Adrenal gland (tissue), 12 donors: ENCODE data around the gene TXNDC17. TPM values are rescaled to one million over a fixed set of nuclear protein-coding genes. Genes with fewer than 3 reads are reported as not detected.

Experiments used
- DNase-seq, 7 donors: peaks; one replicate each; pipeline ENCODE4 v3.0.0-alpha.2; 2019 to 2020
- H3K27ac ChIP-seq, 5 donors: fragments of 200-600 bp; sonication (generic) in 4 of 5; 1 replicate in 3 of 5; 2 replicates in 2 of 5; pipeline versions ENCODE4 v1.5.1 to v1.8.0; 2016 to 2020; ENCODE audit warnings: mild to moderate bottlenecking in 1 of 5
- H3K27me3 ChIP-seq: fragments of 200-600 bp; 2 replicates; pipeline ENCODE4 v1.8.0; 2021
- H3K36me3 ChIP-seq, 2 donors: fragments of 200-600 bp; replicated peaks in 1 of 2; 1 replicate in 1 of 2; 2 replicates in 1 of 2; pipeline versions ENCODE4 v1.5.1 to v1.8.0; 2018 to 2022
- H3K4me1 ChIP-seq, 2 donors: fragments of 200-600 bp; replicated peaks in 1 of 2; 1 replicate in 1 of 2; 2 replicates in 1 of 2; pipeline versions ENCODE4 v1.5.1 to v1.8.0; 2018 to 2021
- H3K4me3 ChIP-seq, 4 donors: fragments of 200-600 bp; sonication (generic) in 3 of 4; one replicate each; pipeline ENCODE4 v1.5.1; 2016 to 2018
- H3K9me3 ChIP-seq, 3 donors: fragments of 200-600 bp; sonication (generic) in 1 of 3; replicated peaks in 1 of 3; 1 replicate in 2 of 3; 2 replicates in 1 of 3; pipeline versions ENCODE4 v1.5.1 to v1.8.0; 2016 to 2021
- POLR2A ChIP-seq, 2 donors: fragments of 450-650 bp; IDR thresholded peaks; one replicate each; pipeline ENCODE4 v1.6.1; 2017; ENCODE audit warnings: antibody characterized with exemption in 2 of 2, mild to moderate bottlenecking in 2 of 2, moderate library complexity in 1 of 2
- WGBS, 4 donors: extraction: QIAGEN DNeasy Blood & Tissue Kit in 2 of 4; methylation state at CpG; one replicate each; pipeline versions ENCODE4 v1.1.5 to v1.1.7; 2013 to 2017; 5-methylcytosine and 5-hydroxymethylcytosine counted together
- intact Hi-C, 2 donors: fragments of 100-400 bp; cut with DNase I; formaldehyde crosslinking; loops; one replicate each; pipeline versions ENCODE4 v1.14.1 to v1.15.0; 2022 to 2023
- polyA plus RNA-seq, 3 donors: library from polyadenylated mRNA; stranded (reverse); fragments of 200-250 nt in 2 of 3; fragments of 350-450 nt in 1 of 3; fragmentation: Illumina TruSeq in 1 of 3; extraction: RNeasy Lipid Tissue Mini Kit (QIAGEN cat#74804) in 1 of 3; gene quantifications; one replicate each; pipeline ENCODE4 v1.2.3, GENCODE V29; 2013 to 2014
- total RNA-seq, 9 donors: library from RNA; depleted of rRNA in 4 of 9; stranded (reverse); fragments of >200 nt in 4 of 9; fragments of 120-200 nt in 1 of 9; fragmentation: NEBNext Ultra II Directional in 1 of 9; extraction: Animal tissue kit (Norgen Biotek cat#: 25700) in 1 of 9; gene quantifications; one replicate each; pipeline versions ENCODE4 v1.1.0 to v1.2.4, GENCODE V29; 2013 to 2023
- TF ChIP-seq, protein P1 (sequence below), 6 experiments: fragments of 450-650 bp in 4 of 6; fragments of 200-600 bp in 2 of 6; sonication (generic) in 1 of 6; IDR thresholded peaks; 1 replicate in 5 of 6; 2 replicates in 1 of 6; pipeline versions ENCODE4 v1.5.1 to v1.8.0; 2016 to 2021; ENCODE audit warnings: antibody characterized with exemption in 6 of 6, mild to moderate bottlenecking in 2 of 6, moderate library complexity in 1 of 6
- donor health status: healthy with polysubstance abuse.
- donor health status: Bipolar disorder and iron deficiency.
- donor health status: DM: yes; HTN: yes; CAD: no.
- donor health status: DM: no; HTN: no; CAD: no.
- donor health status: DM: no; HTN: no; CAD: no.
- donor health status: DM: yes; HTN: yes; CAD: no.

TXNDC17 gene
- total and polyA plus RNA-seq, 12 donors: 64.6 to 224 (median 132) TPM

DNA sequence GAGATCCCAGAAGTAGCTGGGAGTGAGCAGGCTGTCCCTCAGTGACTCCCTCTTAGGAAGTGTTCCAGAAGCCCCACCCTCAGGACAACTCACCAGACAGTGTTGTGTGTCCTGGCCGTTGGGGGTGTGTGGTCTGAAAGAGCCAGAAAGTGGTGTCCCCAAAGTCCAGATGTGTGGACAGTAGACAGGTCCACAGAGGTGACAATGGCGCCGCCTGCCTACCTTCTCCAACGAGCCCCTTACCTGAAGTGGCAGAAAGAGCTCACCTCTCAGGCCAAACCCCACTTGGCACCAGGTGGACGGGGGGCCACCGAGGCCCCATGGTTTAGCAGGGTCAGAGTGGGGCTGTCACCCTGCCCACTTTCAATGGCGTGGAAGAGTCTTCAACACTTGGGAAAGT lies 30.6 kb downstream of the TXNDC17 start:
- intact Hi-C loops: no loop called here
- 80 to 87% (median 85%) methylated on average over 3 to 7 of the region's 7 CpGs for WGBS, 4 donors
- Histone ChIP-seq H3K36me3 (no peaks in the 10 kb centered on the region), H3K27ac (no peak overlapping the region), H3K4me1 (no peaks in the 10 kb centered on the region), H3K9me3 (no peaks in the 10 kb centered on the region), H3K4me3 (no peak overlapping the region), H3K27me3 (no peaks in the 10 kb centered on the region)
- DNase-seq: no peak
- TF ChIP-seq POLR2A (IDR thresholded peaks at IDR 0.05): no peak
- TF ChIP-seq, protein P1, sequence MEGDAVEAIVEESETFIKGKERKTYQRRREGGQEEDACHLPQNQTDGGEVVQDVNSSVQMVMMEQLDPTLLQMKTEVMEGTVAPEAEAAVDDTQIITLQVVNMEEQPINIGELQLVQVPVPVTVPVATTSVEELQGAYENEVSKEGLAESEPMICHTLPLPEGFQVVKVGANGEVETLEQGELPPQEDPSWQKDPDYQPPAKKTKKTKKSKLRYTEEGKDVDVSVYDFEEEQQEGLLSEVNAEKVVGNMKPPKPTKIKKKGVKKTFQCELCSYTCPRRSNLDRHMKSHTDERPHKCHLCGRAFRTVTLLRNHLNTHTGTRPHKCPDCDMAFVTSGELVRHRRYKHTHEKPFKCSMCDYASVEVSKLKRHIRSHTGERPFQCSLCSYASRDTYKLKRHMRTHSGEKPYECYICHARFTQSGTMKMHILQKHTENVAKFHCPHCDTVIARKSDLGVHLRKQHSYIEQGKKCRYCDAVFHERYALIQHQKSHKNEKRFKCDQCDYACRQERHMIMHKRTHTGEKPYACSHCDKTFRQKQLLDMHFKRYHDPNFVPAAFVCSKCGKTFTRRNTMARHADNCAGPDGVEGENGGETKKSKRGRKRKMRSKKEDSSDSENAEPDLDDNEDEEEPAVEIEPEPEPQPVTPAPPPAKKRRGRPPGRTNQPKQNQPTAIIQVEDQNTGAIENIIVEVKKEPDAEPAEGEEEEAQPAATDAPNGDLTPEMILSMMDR (IDR thresholded peaks at IDR 0.05): no peak

DNA sequence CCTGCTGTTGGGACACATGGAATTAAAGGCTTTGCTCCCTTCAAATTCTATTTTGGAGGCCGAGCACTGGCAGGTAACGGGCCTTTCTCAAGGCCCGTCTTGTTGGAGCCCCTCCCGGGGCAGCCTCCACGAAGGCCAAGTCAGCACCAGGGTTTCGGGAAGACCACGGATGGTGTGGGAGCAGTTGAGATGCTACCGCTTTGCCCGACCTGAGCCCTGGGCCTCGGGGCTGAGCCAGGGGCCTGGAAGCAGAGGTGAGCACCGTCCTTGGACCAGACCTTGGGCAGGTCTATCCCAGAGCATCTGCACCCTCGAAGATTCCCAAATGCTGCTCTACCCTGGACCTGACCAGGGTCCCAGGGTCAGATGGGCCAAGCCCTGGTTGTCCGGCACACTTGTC lies 33.7 kb downstream of the TXNDC17 start:
- Histone ChIP-seq H3K4me3 (no peak overlapping the region), H3K36me3 (no peaks in the 10 kb centered on the region), H3K9me3 (no peaks in the 10 kb centered on the region), H3K4me1 (no peaks in the 10 kb centered on the region), H3K27me3 (peaks cover 18% of the 10 kb centered on the region), H3K27ac (no peak overlapping the region)
- WGBS, 4 donors: 85 to 93% (median 89%) methylated on average over 9 to 13 of the region's 13 CpGs
- no peak for DNase-seq
- intact Hi-C loops: no loop called here
- TF ChIP-seq POLR2A (IDR thresholded peaks at IDR 0.05): no peak
- TF ChIP-seq, protein P1 (IDR thresholded peaks at IDR 0.05): no peak

DNA sequence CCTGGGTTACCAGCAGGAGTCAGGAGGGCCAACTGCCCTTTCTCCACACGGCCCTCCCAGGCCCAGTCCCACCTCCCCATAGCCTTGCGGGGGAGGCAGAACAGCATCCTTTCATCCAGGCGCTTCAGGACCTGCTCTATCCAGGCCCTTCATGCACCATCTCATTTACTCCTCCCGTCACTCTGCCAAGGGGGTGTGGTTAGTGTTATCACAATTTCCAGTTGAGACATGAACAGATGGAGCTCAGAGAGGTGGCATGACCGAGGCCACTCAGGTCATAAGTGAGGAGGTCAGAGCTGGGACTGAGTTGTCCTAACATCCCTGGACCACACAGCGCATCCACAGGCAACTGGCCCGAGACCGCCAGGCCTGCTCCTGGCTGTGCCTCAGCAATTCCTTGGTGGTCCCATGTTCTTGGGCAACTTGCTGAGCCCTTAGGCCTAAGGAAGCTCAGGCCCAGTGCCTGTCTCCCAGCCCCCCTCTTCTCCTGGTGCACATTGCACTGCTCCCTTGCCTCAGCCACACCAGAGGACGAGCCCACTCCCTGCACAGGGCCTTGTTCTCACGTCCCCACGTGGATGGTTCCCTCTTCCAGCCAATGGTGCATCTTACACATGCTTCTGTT lies 34.5 kb downstream of the TXNDC17 start:
- H3K4me3 ChIP-seq: no peak overlapping the region
- TF ChIP-seq POLR2A (IDR thresholded peaks at IDR 0.05): no peak
- H3K36me3 ChIP-seq: no peaks in the 10 kb centered on the region
- DNase-seq: no peak
- peaks cover 18% of the 10 kb centered on the region for H3K27me3 ChIP-seq
- H3K27ac ChIP-seq: no peak overlapping the region
- no peaks in the 10 kb centered on the region for H3K9me3 ChIP-seq
- 72 to 81% (median 77%) methylated on average over 7 to 11 of the region's 11 CpGs for WGBS, 4 donors
- no peaks in the 10 kb centered on the region for H3K4me1 ChIP-seq
- intact Hi-C loops: no loop called here

DNA sequence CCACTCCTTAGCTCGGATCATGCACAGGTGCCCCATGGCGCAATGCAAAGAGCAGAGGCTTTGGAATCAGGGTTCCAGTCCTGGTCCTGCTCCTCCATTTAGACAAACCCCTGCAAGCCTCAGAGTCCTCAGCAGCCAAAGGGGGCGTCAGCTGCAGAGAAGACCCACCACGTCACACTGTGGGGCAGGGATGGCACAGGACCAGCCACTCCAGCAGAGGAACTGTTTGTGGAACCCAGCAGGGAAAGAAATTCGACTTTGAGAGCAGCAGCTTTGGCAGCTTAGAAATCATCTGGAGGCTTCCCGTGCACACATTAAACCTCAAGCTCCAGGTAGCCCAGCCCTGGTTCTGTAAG lies 35.9 kb downstream of the TXNDC17 start:
- DNase-seq: no peak
- Histone ChIP-seq H3K36me3 (no peaks in the 10 kb centered on the region), H3K4me3 (no peak overlapping the region), H3K9me3 (no peaks in the 10 kb centered on the region), H3K27ac (no peak overlapping the region), H3K27me3 (peaks cover 18% of the 10 kb centered on the region), H3K4me1 (no peaks in the 10 kb centered on the region)
- intact Hi-C loops: no loop called here
- 67 to 73% (median 68%) methylated on average over 1 to 6 of the region's 6 CpGs; no CpG with 5 or more reads in 1 of the 4 donors for WGBS, 4 donors
- no peak for TF ChIP-seq POLR2A (IDR thresholded peaks at IDR 0.05)
- TF ChIP-seq, protein P1 (IDR thresholded peaks at IDR 0.05): no peak

DNA sequence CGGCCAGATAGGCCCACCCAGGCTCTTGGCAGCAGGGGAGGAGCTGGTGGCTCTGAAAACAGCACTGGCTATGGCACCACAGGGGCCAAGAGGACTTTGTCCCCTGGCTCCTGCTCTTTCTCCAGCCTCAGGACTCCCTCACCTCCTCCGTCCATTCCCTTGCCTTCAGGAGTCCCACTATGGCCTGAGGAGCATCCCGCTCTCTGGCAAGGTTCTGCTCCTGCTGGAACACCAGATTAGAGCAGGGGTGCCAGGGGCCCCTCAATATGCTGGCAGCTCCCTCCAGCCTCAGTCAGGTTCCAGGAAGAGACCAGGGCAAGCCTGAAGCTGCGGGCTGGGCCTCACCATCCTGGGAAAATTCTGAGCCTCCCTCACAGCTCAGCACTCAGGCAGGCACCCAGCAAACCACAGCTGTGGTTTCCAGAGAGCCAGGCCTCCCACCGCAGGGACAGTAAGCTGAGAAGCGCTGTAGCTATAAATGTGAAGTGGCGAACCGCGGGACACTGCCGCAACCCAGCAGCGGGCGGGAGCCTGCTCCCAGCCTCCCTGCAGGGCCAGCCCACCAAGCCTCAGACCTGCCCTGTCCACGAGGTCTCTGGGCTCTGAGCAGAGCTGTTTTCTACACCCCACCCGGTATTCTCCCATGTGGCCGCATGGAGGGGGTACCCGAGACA lies 36.4 kb downstream of the TXNDC17 start:
- no peaks in the 10 kb centered on the region for H3K9me3 ChIP-seq
- 50 to 64% (median 56%) methylated on average over 2 to 16 of the region's 16 CpGs for WGBS, 4 donors
- peaks cover 18% of the 10 kb centered on the region for H3K27me3 ChIP-seq
- no peak for TF ChIP-seq POLR2A (IDR thresholded peaks at IDR 0.05)
- TF ChIP-seq, protein P1 (IDR thresholded peaks at IDR 0.05): no peak
- H3K36me3 ChIP-seq: no peaks in the 10 kb centered on the region
- no peak overlapping the region for H3K27ac ChIP-seq
- intact Hi-C loops: no loop called here
- H3K4me3 ChIP-seq: no peak overlapping the region
- no peaks in the 10 kb centered on the region for H3K4me1 ChIP-seq
- DNase-seq: no peak
